Activated naive CD4-positive, alpha-beta T cell treated with Interleukin-2 at 50 U/mL for 16 hours (primary cell): ENCODE data around the gene KCNMB1.

Experiments
- DNase-seq: peaks from one replicate; pipeline ENCODE4 v3.0.0-alpha.2; 2020

The KCNMB1 gene

DNA sequence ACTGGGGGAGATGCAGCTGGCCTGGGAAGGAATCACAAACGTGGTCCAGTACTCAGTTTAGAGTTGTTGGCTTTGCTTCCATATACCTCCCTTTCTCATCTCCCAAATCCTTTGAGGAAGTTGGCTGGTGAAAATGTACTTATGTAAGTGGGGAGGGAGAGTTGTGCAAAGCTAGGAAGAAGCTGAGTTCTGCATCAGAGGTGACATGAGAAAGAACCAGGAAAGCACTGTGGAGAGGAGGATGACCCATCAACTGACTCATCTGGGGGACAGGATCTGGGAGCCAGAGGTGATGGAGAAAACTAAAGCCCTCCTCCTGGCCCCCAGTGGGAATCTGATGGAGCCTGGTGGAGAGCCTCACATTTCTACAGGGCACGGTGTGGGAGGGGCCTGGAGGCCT is 16.2 kb downstream of the KCNMB1 start:
- no peak for DNase-seq

DNA sequence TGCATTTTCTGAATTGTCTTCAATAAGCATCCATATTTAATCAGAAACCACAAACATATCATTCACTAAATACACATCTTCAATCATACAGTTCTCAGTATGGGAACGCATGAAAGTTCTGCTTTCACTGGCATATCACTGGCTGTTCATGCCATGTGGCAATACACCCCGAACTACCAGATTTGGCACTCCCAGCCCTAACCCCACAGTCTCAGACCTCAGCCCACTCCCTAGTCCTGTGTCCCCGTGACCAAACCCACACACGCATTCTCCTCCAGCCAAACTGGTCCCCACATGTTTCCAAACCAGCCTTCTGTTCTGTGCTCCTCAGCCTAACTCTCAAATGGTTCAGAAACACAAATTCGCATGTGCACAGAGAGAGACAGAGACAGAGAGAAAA is 20.6 kb downstream of the KCNMB1 start:
- DNase-seq, result no peak

GRCh38 chr5:170366276-170366675 is 22.9 kb downstream of the KCNMB1 start:
- DNase-seq, result no peak

DNA sequence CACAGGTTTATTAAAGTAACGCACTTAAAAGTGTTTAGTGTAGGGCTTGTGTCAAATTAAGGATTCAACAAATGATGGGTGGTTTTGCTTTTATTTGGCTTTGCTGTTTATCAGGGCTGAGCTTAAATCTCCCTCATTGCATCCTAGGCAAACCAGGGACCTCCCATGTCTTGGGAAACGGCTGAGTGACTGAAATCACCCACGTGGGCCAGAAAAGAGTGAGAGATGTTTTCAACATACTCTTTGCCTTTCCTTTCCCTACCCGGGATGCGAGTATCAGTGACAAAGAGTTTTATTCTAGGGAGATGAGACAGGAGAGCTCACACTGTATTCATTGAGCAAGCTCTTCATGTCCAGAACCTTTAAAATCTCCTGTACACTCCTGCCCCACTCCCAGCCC is 23.3 kb downstream of the KCNMB1 start:
- no peak for DNase-seq

DNA sequence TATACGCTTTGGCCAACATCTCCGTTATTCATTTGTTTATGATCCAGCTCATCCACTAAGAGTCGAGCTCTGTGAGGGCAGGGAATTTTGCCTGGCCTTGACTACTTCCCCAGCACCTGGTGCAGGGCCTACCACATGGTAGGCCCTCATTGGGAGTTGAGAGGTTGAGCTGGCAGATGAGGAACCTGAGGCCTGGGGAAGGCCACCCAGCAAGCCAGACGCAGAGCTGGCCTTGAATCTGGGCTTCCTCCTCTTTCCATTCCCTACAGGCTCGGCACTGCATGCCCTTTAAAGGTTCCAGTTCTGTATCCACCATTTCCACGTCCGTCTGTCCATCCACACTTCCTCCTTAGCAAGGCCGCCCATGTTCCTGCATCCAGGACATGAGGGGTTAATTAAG is 24.2 kb downstream of the KCNMB1 start:
- DNase-seq, result no peak

DNA sequence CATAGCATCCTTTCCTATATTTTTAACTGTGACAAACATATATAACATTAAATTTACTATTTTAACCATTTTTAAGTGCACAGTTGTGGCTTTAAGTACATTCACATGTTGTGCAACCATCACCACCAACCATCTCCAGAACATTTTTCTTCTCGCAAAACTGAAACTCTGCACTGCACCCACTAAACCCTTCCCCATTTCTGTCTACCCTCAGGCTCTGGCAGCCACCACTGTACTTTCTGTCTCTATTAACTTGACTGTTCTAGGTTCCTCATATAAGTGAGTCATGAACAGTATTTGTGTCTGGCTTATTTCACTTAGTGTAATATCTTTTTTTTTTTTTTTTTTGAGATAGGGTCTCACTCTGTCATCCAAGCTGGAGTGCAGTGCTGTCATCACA is 25.5 kb downstream of the KCNMB1 start:
- no peak for DNase-seq

DNA sequence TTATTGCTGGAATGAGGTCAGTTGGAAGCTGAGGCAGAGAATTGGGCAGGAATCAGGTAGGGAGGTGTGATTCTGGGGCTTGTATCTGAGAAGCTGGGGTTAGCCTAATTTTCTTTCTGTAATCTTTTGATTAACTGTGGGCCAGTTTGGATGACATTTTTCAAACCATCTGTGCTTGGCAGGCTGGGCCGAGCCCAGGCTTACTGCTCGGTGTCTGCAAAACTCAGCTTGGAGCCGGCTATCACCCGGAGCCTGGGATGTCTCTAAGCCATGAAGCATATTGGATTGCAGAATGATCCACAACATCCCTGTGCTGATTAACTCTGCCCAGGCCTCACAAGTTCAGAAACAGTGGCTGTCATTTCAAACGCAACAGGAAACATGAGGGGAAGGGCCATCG is 26.5 kb downstream of the KCNMB1 start:
- DNase-seq, result no peak

DNA sequence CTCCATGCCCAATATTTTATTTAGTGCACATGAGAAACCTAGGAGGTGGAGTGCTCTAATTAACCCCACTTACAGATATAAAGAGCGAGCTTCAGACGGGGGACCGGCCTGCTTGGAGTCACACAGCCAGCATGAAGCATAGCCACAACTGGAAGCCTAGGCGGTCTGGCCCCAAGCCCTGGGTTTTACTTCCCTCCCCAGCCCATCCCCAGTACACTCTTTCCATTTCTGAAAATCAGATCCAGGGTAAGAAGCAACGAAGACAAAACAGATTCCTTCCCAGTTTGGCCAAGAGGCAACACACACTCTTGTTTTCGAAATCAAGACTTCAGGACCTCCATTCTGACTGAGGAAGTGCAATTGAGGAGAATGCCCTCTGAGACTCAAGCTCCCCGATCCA is 27.1 kb downstream of the KCNMB1 start:
- no peak for DNase-seq

DNA sequence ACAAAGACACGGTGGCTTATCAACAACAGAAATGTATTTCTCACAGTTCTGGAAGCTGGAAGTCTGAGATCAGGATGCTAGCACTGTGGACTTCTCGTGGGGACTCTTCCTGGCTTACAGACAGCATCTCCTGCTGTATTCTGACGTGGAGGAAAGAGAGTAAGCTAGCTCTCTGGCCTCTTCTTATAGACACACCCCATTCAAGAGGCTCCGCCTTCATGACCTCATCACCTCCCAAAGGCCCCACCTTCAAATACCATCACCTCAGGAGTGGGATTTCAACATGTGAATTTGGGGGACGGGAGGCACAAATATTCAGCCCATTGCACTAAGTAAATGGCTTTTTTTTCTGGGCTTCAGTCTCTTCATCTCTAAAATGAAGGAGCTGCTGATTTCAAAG is 27.6 kb downstream of the KCNMB1 start:
- DNase-seq, result no peak

- DNase-seq, result no peak
These were observed 28.1 kb downstream of the KCNMB1 start for GRCh38 chr5:170361116-170361515.

DNA sequence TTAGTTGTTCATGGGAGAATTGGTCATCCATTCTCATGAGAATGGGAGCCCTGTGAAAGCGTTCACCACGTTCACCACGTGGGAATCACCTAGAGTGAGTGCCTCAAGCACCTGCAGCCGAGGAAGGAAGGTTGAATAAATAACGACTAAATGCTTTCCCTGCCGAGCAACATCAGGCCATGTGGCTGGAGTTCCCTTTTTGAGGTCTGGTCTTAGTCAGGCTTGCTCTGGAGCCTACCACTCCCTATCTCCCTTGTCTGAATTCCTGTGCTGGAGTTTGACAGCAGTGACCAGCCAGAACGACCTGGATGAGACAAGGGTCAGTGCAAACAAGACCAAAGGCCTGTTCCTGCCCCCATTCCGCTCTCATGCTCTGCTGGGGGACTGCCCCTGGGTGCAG is 28.5 kb downstream of the KCNMB1 start:
- DNase-seq, result no peak

DNA sequence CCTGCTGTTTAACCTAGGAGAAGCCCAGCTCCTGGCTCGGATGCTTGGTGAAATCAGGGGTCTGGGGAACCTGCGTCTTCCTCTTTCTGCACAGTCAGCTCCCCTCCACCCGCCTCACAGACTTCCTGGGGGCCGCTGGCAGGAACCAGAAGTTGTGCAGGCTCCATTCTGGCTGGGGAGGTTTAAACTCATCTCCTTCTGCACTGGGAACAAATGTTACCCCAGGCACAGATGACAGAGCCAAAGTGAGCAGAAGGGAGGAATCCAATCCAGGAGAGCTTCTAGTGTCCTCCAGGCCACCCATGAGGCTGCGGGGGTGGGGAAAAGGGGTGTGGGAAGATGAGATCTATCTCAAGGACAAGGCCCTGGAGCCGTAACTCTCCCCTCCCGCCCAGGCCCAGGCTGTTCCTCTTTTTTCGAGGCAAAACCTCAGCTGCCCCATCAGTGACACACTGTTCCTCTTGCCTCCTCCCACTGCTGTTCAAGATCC is 31.2 kb downstream of the KCNMB1 start:
- no peak for DNase-seq

GRCh38 chr5:170355601-170356098 is 33.5 kb downstream of the KCNMB1 start:
- no peak for DNase-seq

GRCh38 chr5:170353961-170354360 is 35.2 kb downstream of the KCNMB1 start:
- DNase-seq, result no peak

GRCh38 chr5:170353011-170353761 is 36.0 kb downstream of the KCNMB1 start:
- DNase-seq, result no peak

DNA sequence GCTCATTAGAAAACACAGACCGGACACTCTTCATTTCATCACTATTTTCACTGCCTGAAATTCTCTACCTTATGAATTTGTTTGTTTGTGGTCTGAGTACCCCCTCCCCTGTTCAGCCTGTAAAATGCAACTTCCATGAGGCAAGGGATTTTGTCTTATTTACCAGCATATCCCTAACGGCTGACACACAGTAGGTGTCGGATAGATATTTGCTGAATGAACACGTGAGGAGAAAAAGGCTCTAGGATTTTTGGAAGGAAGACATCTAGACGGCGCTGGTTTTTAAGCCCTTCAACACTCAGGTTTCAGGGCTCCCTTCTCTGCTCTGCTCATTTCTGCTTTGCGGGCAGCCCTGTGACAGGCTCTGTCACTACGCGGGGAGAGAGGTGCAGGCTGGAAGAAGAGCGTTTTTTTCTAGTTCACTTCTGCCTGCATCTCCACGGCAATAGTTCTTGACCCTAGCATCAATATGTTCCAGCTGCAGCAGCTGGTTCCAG is 41.0 kb downstream of the KCNMB1 start:
- DNase-seq, result no peak

GRCh38 chr5:170347022-170347567 is 42.1 kb downstream of the KCNMB1 start:
- no peak for DNase-seq

GRCh38 chr5:170345971-170346370 is 43.2 kb downstream of the KCNMB1 start:
- DNase-seq, result no peak

DNA sequence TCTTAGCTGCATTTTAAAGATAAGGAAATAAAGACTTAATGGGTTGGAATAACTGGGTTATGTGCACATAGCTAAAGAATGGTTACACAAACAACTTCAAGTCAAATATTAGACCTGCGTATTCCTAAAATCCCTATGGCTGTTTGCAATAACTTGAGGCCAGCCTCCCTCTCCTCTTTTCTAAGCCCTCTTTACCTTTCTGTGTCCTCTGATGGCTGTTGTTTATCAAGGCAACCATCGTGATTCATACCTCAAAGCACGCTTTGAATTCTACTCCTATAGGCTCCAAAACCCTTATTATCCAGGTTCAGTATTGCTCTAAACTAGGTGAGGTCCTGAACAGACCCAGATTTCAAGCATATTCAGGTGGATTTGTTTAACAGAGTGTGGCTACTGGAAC is 46.0 kb downstream of the KCNMB1 start:
- no peak for DNase-seq

- DNase-seq, result no peak
These were observed 46.9 kb downstream of the KCNMB1 start for GRCh38 chr5:170342153-170342725.

GRCh38 chr5:170341545-170341944 is 47.6 kb downstream of the KCNMB1 start:
- DNase-seq, result no peak

GRCh38 chr5:170339780-170340167 is 49.4 kb downstream of the KCNMB1 start:
- no peak for DNase-seq

GRCh38 chr5:170338933-170339779 is 50.0 kb downstream of the KCNMB1 start:
- DNase-seq, result peak; percentile 67
